Astrocyte (in vitro differentiated cells and primary cell): ENCODE results near the gene MED15. TPM values are rescaled to one million over a fixed set of nuclear protein-coding genes. Genes with fewer than 3 reads are reported as not detected.

Source experiments
- DNase-seq: peaks from one replicate; pipeline ENCODE4 v3.0.0-alpha.2; 2010; ENCODE audit warnings: low read depth
- FAIRE-seq: peaks from 2 replicates; lab custom pipeline; 2011; peaks lifted over from hg19 to GRCh38; lab: Jason Lieb, UNC
- H2AFZ ChIP-seq: 2 replicates; pipeline ENCODE4 v1.6.0; 2012; ENCODE audit warnings: low read depth, low read length, inconsistent platforms
- H3K27ac ChIP-seq: 2 replicates; pipeline ENCODE4 v1.5.1; 2011; ENCODE audit warnings: low read depth, low read length, inconsistent platforms
- H3K27me3 ChIP-seq: 2 replicates; pipeline ENCODE4 v1.6.0; 2011; ENCODE audit warnings: low read length, inconsistent platforms; ENCODE audit not compliant: insufficient read depth
- H3K36me3 ChIP-seq: 2 replicates; pipeline ENCODE4 v1.5.1; 2011; ENCODE audit warnings: low read length, inconsistent platforms; ENCODE audit not compliant: insufficient read depth
- H3K4me1 ChIP-seq: 2 replicates; pipeline ENCODE4 v1.5.1; 2011; ENCODE audit warnings: low read length, inconsistent platforms; ENCODE audit not compliant: insufficient read depth
- H3K4me2 ChIP-seq: 2 replicates; pipeline ENCODE4 v1.6.0; 2012; ENCODE audit warnings: low read length, inconsistent platforms
- H3K4me3 ChIP-seq: 2 replicates; pipeline ENCODE4 v1.5.1; 2011; ENCODE audit warnings: low read depth, mild to moderate bottlenecking, low read length, inconsistent platforms; ENCODE audit not compliant: insufficient read depth
- H3K79me2 ChIP-seq: 2 replicates; pipeline ENCODE4 v1.6.0; 2012; ENCODE audit warnings: mild to moderate bottlenecking, low read length, inconsistent platforms; ENCODE audit not compliant: insufficient read depth
- H3K9ac ChIP-seq: 2 replicates; pipeline ENCODE4 v1.6.0; 2012; ENCODE audit warnings: mild to moderate bottlenecking, low read length, inconsistent platforms
- H3K9me3 ChIP-seq: 2 replicates; pipeline ENCODE4 v1.5.1; 2012; ENCODE audit warnings: low read depth, mild to moderate bottlenecking, low read length, inconsistent platforms; ENCODE audit not compliant: insufficient read depth
- H4K20me1 ChIP-seq: 2 replicates; pipeline ENCODE4 v1.6.0; 2012; ENCODE audit warnings: low read length, inconsistent platforms; ENCODE audit not compliant: insufficient read depth
- H3K27ac Mint-ChIP-seq: one replicate; pipeline ENCODE4 v1.8.0; 2021; ENCODE audit warnings: mild to moderate bottlenecking, mixed read lengths; ENCODE audit not compliant: unreplicated experiment
- H3K27me3 Mint-ChIP-seq: one replicate; pipeline ENCODE4 v1.8.0; 2021; ENCODE audit warnings: low read depth, mixed read lengths; ENCODE audit not compliant: unreplicated experiment
- H3K36me3 Mint-ChIP-seq: one replicate; pipeline ENCODE4 v1.8.0; 2021; ENCODE audit warnings: low read depth, mixed read lengths; ENCODE audit not compliant: unreplicated experiment
- H3K4me1 Mint-ChIP-seq: one replicate; pipeline ENCODE4 v1.8.0; 2021; ENCODE audit warnings: low read depth, mixed read lengths; ENCODE audit not compliant: unreplicated experiment
- H3K4me3 Mint-ChIP-seq: one replicate; pipeline ENCODE4 v1.8.0; 2021; ENCODE audit warnings: mild to moderate bottlenecking, moderate library complexity, mixed read lengths; ENCODE audit not compliant: unreplicated experiment
- H3K9me3 Mint-ChIP-seq: one replicate; pipeline ENCODE4 v1.8.0; 2021; ENCODE audit warnings: mild to moderate bottlenecking, mixed read lengths; ENCODE audit not compliant: unreplicated experiment
- EZH2 ChIP-seq: IDR thresholded peaks from 2 replicates; pipeline ENCODE4 v1.6.1; 2012; ENCODE audit warnings: mild to moderate bottlenecking, low read length, inconsistent platforms; ENCODE audit not compliant: insufficient read depth
- total RNA-seq: library from RNA; stranded (reverse); gene quantifications from 2 replicates; pipeline ENCODE4 v1.2.1, GENCODE V29; 2021
- TF ChIP-seq, protein P1 (sequence below): IDR thresholded peaks from 2 replicates; pipeline ENCODE4 v1.5.1; 2011; ENCODE audit warnings: low read depth, mild to moderate bottlenecking, inconsistent platforms, low read length, moderate library complexity; ENCODE audit not compliant: insufficient read depth

Gene MED15
- total RNA-seq, 1 donor from 2014 or later = 153 TPM

- no peaks in the 10 kb centered on the region for H3K36me3 ChIP-seq
- H3K4me1 ChIP-seq = no peaks in the 10 kb centered on the region
- H3K36me3 Mint-ChIP-seq = no peaks in the 10 kb centered on the region
- no peak overlapping the region for H2AFZ ChIP-seq
- TF ChIP-seq EZH2 = no peak
- TF ChIP-seq, protein P1, sequence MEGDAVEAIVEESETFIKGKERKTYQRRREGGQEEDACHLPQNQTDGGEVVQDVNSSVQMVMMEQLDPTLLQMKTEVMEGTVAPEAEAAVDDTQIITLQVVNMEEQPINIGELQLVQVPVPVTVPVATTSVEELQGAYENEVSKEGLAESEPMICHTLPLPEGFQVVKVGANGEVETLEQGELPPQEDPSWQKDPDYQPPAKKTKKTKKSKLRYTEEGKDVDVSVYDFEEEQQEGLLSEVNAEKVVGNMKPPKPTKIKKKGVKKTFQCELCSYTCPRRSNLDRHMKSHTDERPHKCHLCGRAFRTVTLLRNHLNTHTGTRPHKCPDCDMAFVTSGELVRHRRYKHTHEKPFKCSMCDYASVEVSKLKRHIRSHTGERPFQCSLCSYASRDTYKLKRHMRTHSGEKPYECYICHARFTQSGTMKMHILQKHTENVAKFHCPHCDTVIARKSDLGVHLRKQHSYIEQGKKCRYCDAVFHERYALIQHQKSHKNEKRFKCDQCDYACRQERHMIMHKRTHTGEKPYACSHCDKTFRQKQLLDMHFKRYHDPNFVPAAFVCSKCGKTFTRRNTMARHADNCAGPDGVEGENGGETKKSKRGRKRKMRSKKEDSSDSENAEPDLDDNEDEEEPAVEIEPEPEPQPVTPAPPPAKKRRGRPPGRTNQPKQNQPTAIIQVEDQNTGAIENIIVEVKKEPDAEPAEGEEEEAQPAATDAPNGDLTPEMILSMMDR = no peak
- H3K27me3 ChIP-seq = peaks cover 16% of the 10 kb centered on the region
- no peaks in the 10 kb centered on the region for H3K79me2 ChIP-seq
- no peak for DNase-seq
- no peaks in the 10 kb centered on the region for H4K20me1 ChIP-seq
- no peak overlapping the region for H3K27ac Mint-ChIP-seq
- H3K9ac ChIP-seq = no peak overlapping the region
- H3K27me3 Mint-ChIP-seq = peaks cover 62% of the 10 kb centered on the region
- no peak for FAIRE-seq
- H3K4me1 Mint-ChIP-seq = no peaks in the 10 kb centered on the region
- H3K4me2 ChIP-seq = no peak overlapping the region
- no peaks in the 10 kb centered on the region for H3K9me3 ChIP-seq
- no peaks in the 10 kb centered on the region for H3K9me3 Mint-ChIP-seq
- no peak overlapping the region for H3K4me3 ChIP-seq
- H3K27ac ChIP-seq = no peak overlapping the region
- H3K4me3 Mint-ChIP-seq = no peak overlapping the region
These were observed 122.0 kb downstream of the MED15 start for GRCh38 chr22:20629401-20629800.

DNA sequence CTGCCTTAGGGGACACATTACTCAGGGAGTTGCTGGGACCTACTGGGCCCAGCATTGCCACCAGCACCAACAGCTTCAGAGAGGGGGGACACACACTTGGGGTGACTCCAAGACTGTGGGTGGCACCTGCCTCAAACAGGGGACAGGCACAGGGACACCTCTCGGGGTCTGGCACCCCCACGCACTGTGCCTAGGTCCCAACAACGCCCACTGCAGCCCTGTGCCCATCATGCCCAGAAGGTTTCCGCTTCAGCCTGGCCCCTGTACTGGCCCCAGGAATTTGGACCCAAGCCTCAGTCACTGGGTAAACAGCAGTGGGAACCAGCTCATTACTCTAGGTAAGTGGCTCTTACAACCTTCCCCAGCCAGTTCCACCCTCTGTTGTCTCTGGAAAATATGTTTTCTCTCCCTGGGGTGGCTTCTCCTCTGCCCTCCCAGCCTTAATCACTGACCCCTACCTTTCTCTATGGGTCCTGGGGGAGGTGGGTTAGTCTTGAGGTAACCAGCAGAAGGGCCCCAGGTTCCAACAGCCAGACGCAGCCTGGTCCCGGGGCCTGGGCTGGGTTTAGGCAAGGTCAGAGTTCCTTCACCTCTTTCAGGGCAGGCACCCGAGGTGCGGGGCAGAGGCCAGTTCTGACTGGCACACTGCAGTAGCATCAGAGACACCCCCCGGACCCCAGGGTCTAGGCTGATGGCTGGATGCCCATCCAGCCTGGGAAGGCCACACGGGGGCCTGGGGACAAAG is 123.6 kb downstream of the MED15 start:
- no peaks in the 10 kb centered on the region for H3K4me1 ChIP-seq
- FAIRE-seq (no peak), DNase-seq (no peak)
- no peaks in the 10 kb centered on the region for H3K79me2 ChIP-seq
- H2AFZ ChIP-seq = no peak overlapping the region
- H3K9me3 Mint-ChIP-seq = no peaks in the 10 kb centered on the region
- TF ChIP-seq EZH2 = no peak
- TF ChIP-seq, protein P1 = no peak
- no peak overlapping the region for H3K4me3 Mint-ChIP-seq
- H3K9me3 ChIP-seq = no peaks in the 10 kb centered on the region
- no peak overlapping the region for H3K27ac ChIP-seq
- no peak overlapping the region for H3K9ac ChIP-seq
- H3K27me3 ChIP-seq = peaks cover 12% of the 10 kb centered on the region
- H4K20me1 ChIP-seq = no peaks in the 10 kb centered on the region
- H3K27ac Mint-ChIP-seq = no peak overlapping the region
- H3K4me2 ChIP-seq = no peak overlapping the region
- H3K4me1 Mint-ChIP-seq = no peaks in the 10 kb centered on the region
- H3K4me3 ChIP-seq = no peak overlapping the region
- H3K36me3 Mint-ChIP-seq = no peaks in the 10 kb centered on the region
- no peaks in the 10 kb centered on the region for H3K36me3 ChIP-seq
- H3K27me3 Mint-ChIP-seq = peaks cover 56% of the 10 kb centered on the region

- Mint-ChIP-seq H3K4me1 (no peaks in the 10 kb centered on the region), H3K9me3 (no peaks in the 10 kb centered on the region), H3K27ac (no peak overlapping the region), H3K27me3 (peaks cover 57% of the 10 kb centered on the region), H3K36me3 (no peaks in the 10 kb centered on the region), H3K4me3 (no peak overlapping the region)
- Histone ChIP-seq H3K4me1 (no peaks in the 10 kb centered on the region), H3K9ac (no peak overlapping the region), H3K27me3 (peaks cover 14% of the 10 kb centered on the region), H2AFZ (no peak overlapping the region), H3K27ac (no peak overlapping the region), H4K20me1 (no peaks in the 10 kb centered on the region), H3K79me2 (no peaks in the 10 kb centered on the region), H3K4me3 (no peak overlapping the region), H3K36me3 (no peaks in the 10 kb centered on the region), H3K9me3 (no peaks in the 10 kb centered on the region), H3K4me2 (no peak overlapping the region)
- no peak for TF ChIP-seq EZH2
- TF ChIP-seq, protein P1 = no peak
- FAIRE-seq (no peak), DNase-seq (no peak)
These were observed 124.7 kb downstream of the MED15 start for GRCh38 chr22:20632082-20632481.
